Smooth muscle cell (in vitro differentiated cells): ENCODE results near the gene TMEM175. TPM values are rescaled to one million over a fixed set of nuclear protein-coding genes. Genes with fewer than 3 reads are reported as not detected.

ENCODE experiments used
- DNase-seq: peaks from one replicate; lab custom pipeline; 2025; ENCODE audit not compliant: unreplicated experiment; lab: John Stamatoyannopoulos, UW
- H2AFZ ChIP-seq: fragments of 200-600 bp; sonication (generic); 2 replicates; pipeline ENCODE4 v1.6.0; 2016; ENCODE audit warnings: antibody characterized with exemption, low read depth, mild to moderate bottlenecking
- H3F3A ChIP-seq: fragments of 200-600 bp; sonication (generic); 2 replicates; pipeline ENCODE4 v1.6.0; 2017; ENCODE audit warnings: antibody characterized with exemption, low read depth
- H3K27ac ChIP-seq: fragments of 200-600 bp; sonication (generic); 2 replicates; pipeline ENCODE4 v1.5.1; 2016; ENCODE audit warnings: low read depth, mild to moderate bottlenecking
- H3K27me3 ChIP-seq: fragments of 200-600 bp; sonication (generic); 2 replicates; pipeline ENCODE4 v1.6.1; 2016; ENCODE audit warnings: low read depth, mild to moderate bottlenecking
- H3K36me3 ChIP-seq: fragments of 200-600 bp; sonication (generic); 2 replicates; pipeline ENCODE4 v1.5.1; 2016; ENCODE audit warnings: low read depth
- H3K4me1 ChIP-seq: fragments of 200-600 bp; sonication (generic); 2 replicates; pipeline ENCODE4 v1.5.1; 2016; ENCODE audit warnings: low read depth
- H3K4me2 ChIP-seq: fragments of 200-600 bp; sonication (generic); 2 replicates; pipeline ENCODE4 v1.6.0; 2016; ENCODE audit warnings: mild to moderate bottlenecking
- H3K4me3 ChIP-seq: fragments of 200-600 bp; sonication (generic); 2 replicates; pipeline ENCODE4 v1.5.1; 2016; ENCODE audit warnings: mild to moderate bottlenecking
- H3K79me2 ChIP-seq: fragments of 200-600 bp; sonication (generic); 2 replicates; pipeline ENCODE4 v1.6.0; 2016; ENCODE audit warnings: low read depth, mild to moderate bottlenecking
- H3K9ac ChIP-seq: fragments of 200-600 bp; sonication (generic); 2 replicates; pipeline ENCODE4 v1.6.0; 2016; ENCODE audit warnings: low read depth
- H3K9me3 ChIP-seq: fragments of 200-600 bp; sonication (generic); replicated peaks from 2 replicates; pipeline ENCODE4 v1.5.1; 2016; ENCODE audit warnings: low read depth
- H4K20me1 ChIP-seq: fragments of 200-600 bp; sonication (generic); 2 replicates; pipeline ENCODE4 v1.6.0; 2016; ENCODE audit warnings: low read depth
- CTCF ChIP-seq: fragments of 200-600 bp; sonication (generic); IDR thresholded peaks from 2 replicates; pipeline ENCODE4 v1.5.1; 2017; ENCODE audit warnings: borderline replicate concordance, mild to moderate bottlenecking, antibody characterized with exemption; ENCODE audit not compliant: insufficient read depth, poor library complexity, severe bottlenecking
- WGBS: methylation state at CpG from one replicate; pipeline ENCODE4 v1.1.7; 2016; ENCODE audit warnings: low lambda C conversion rate; 5-methylcytosine and 5-hydroxymethylcytosine counted together
- polyA plus RNA-seq: library from polyadenylated mRNA; unstranded; fragments of >200 nt; fragmentation: Nextera tagmentation; extraction: Ambion mirVana; gene quantifications from 2 replicates; pipeline ENCODE4 v1.2.1, GENCODE V29; 2016
- total RNA-seq: library from RNA; depleted of rRNA; stranded (reverse); fragments of >200 nt; gene quantifications from 2 replicates; pipeline ENCODE4 v1.2.3, GENCODE V29; 2014

The TMEM175 gene
- total and polyA plus RNA-seq, 2 experiments from 2014 or later = 20.6 to 27.6 TPM

- Histone ChIP-seq H2AFZ (no peak overlapping the region), H3K4me3 (no peak overlapping the region), H3K27ac (no peak overlapping the region), H3K4me1 (no peaks in the 10 kb centered on the region), H4K20me1 (peaks cover 12% of the 10 kb centered on the region), H3K4me2 (no peak overlapping the region), H3K27me3 (peaks cover 5% of the 10 kb centered on the region), H3K9me3 (no peaks in the 10 kb centered on the region), H3F3A (no peaks in the 10 kb centered on the region), H3K79me2 (no peaks in the 10 kb centered on the region), H3K36me3 (no peaks in the 10 kb centered on the region), H3K9ac (no peak overlapping the region)
- whole genome bisulfite sequencing = 97% methylated on average over 22 of the region's 23 CpGs
- DNase-seq = no peak
- no peak for TF ChIP-seq CTCF
Measured at GRCh38 chr4:964346-965025, 32.2 kb downstream of the TMEM175 start.

DNA sequence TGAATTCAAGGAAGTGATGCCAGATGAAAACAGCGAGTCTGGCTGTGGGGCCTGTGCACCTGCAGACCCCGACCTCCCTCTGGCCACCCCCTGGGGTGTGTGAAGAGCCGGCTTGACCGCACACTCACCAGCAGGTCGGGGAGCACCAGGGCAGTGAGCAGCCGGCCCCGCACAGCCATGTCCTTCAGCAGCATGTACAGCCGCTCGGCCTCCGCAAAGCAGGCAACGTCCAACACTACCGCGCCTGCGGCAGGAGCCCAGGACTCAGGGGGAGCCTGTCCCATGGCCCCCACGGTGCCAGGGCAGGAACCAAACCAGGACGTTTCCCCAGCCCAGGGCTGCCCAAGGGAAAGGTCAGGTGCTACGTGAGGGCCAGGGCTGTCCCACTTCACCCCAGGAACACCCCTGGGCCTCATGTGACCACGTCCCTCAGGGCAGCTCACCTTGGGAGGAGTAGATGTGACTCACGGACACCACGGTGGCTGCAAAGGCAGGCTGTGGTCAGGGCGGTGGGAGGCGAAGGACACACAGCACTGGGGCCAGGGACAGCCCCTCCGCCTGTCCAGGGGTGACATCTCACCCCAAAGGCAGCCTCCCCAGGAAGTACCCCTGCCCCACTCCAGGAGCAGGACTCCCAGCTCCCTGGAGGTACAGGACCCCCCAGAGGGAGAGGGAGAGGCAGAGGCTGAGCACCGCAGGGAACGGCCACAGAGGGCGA lies 32.9 kb downstream of the TMEM175 start:
- no peaks in the 10 kb centered on the region for H3K9me3 ChIP-seq
- TF ChIP-seq CTCF = no peak
- no peak overlapping the region for H3K4me2 ChIP-seq
- H4K20me1 ChIP-seq = peaks cover 18% of the 10 kb centered on the region
- H3K27ac ChIP-seq = no peak overlapping the region
- H3K36me3 ChIP-seq = no peaks in the 10 kb centered on the region
- no peaks in the 10 kb centered on the region for H3K4me1 ChIP-seq
- no peak overlapping the region for H3K9ac ChIP-seq
- DNase-seq = no peak
- no peaks in the 10 kb centered on the region for H3K79me2 ChIP-seq
- peaks cover 5% of the 10 kb centered on the region for H3K27me3 ChIP-seq
- H2AFZ ChIP-seq = no peak overlapping the region
- no peak overlapping the region for H3K4me3 ChIP-seq
- no peaks in the 10 kb centered on the region for H3F3A ChIP-seq
- WGBS = 94% methylated on average over 26 of the region's 26 CpGs

- no peaks in the 10 kb centered on the region for H3F3A ChIP-seq
- H3K9ac ChIP-seq = no peak overlapping the region
- H3K4me2 ChIP-seq = no peak overlapping the region
- H3K27ac ChIP-seq = no peak overlapping the region
- H3K27me3 ChIP-seq = peaks cover 5% of the 10 kb centered on the region
- no peak overlapping the region for H2AFZ ChIP-seq
- H3K4me3 ChIP-seq = no peak overlapping the region
- WGBS = 89% methylated on average over 19 of the region's 21 CpGs
- no peaks in the 10 kb centered on the region for H3K36me3 ChIP-seq
- DNase-seq = no peak
- peaks cover 23% of the 10 kb centered on the region for H4K20me1 ChIP-seq
- no peaks in the 10 kb centered on the region for H3K79me2 ChIP-seq
- no peak for TF ChIP-seq CTCF
- no peaks in the 10 kb centered on the region for H3K9me3 ChIP-seq
- H3K4me1 ChIP-seq = no peaks in the 10 kb centered on the region
Measured at GRCh38 chr4:965766-966134, 33.5 kb downstream of the TMEM175 start.
